HG03565 (cell line): Measurements from ENCODE around the gene MGLL.

Source experiments
- ATAC-seq: cut with Tn5 transposase; IDR thresholded peaks from one replicate; pipeline ENCODE4 v1.9.1; 2021; ENCODE audit warnings: mild to moderate bottlenecking, moderate library complexity; ENCODE audit not compliant: unreplicated experiment

The MGLL gene

DNA sequence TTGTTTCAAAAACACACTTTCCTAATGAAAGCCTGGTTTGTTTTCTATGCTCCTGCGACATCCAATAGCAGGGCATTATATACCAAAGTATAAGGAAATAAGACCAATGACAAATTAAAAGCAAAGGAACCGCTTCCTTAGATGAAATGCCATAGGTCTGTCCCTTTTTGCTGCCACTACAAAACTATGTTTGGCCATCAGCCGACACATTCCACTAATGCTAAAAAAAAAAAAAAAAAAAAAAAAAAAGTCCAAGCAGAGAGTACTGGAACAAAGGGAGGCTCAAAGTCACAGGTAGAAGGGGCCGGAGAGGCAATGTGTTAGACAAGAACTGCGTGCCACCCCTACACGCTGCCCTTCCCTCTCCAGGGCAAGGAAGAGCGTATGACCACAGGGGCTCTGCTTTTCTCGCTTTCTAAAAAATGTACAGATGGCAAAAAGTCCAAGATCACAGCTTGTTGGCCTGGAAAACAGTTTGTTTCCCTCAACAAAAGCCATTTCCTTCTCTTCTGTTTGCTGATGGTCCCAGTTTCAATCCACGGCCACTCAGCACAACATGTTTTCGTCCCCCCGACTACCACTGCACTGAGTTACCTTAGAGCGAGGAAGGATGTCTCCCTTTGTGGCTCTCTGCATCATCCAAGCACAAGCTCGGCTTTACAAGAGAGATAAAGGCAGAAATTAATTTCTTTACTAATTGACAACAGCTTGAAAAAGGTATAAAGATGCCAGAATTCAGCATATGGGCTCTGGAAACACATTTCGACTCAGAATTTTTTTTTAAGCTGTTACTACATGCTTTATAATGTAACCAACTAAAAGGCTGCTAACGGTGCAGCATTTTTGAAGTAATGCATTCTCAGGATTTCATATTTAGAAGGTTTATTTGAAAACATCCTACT, 78.7 kb downstream of the MGLL start:
- no peak for ATAC-seq

DNA sequence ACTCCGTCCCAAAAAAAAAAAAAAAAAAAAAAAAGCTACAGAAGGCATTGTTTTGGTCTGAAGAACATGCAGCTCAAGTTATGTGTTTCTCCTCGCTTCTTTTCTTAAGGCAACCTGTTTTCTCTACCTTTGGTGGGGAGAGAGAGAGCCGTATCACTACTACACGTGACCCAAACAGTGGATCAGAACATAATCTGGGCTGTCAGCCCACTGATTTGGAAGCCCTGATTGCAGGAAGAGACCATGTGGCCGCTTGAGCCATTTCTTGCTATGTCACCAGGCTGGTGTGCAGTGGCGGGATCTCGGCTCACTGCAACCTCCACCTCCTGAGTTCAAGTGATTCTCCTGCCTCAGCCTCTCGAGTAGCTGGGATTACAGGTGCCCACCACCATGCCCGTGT, 79.7 kb downstream of the MGLL start:
- ATAC-seq: no peak

GRCh38 chr3:127741690-127742089, 80.6 kb downstream of the MGLL start:
- ATAC-seq: no peak

DNA sequence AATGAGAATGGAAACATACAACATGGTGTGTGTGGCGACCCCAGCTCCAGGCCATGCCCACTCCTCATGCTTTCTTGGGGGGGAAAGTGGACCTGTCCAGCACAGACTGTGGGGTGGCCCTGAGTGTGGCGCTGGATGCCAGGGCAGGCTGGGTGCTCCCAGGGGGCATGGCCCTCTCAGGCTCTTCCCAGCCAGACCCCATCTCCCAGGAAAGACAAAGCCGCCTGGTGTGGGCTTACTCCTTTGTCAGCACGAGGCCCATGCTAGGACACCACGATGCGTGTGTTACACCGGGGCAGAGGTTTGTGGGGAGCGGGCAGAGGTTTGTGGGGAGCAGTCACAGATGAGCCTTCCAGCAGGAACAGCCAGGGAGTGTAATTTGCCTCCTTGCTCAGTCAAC, 81.1 kb downstream of the MGLL start:
- ATAC-seq: no peak

- no peak for ATAC-seq
These were observed 82.0 kb downstream of the MGLL start for GRCh38 chr3:127740136-127740915.

- no peak for ATAC-seq
These were observed 82.8 kb downstream of the MGLL start for GRCh38 chr3:127739347-127740135.

- ATAC-seq: no peak
These were observed 84.0 kb downstream of the MGLL start for GRCh38 chr3:127738192-127738840.

DNA sequence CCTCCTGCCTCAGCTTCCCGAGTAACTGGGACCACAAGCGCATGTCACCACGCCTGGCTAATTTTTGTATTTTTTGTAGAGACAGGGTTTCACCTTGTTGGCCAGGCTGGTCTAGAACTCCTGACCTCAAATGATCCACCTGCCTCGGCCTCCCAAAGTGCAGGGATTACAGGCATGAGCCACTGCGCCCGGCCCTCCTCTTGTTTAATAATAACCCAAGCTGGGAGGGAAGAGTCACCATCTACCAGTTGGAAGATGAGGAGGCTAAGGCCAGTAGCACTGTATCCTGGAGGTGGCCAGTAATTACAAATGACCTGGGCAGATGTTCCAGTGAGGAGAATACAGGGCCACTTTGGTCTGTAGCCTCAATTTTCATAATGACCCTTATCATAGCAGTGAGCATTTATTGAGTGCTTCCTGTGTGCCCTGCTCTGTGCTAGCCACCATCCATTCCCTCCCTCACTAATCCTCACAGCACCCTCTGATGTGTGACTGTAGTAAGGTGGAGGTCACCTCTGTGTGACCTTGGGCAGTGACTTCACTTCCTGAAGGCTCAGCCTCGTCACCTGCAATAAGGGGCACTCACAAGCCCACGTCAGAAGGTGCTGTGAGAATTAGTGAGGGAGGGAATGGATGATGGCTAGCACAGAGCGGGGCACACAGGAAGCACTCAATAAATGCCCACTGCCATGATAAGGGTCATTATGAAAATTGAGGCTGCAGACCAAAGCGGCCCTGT, 85.3 kb downstream of the MGLL start:
- ATAC-seq: no peak

DNA sequence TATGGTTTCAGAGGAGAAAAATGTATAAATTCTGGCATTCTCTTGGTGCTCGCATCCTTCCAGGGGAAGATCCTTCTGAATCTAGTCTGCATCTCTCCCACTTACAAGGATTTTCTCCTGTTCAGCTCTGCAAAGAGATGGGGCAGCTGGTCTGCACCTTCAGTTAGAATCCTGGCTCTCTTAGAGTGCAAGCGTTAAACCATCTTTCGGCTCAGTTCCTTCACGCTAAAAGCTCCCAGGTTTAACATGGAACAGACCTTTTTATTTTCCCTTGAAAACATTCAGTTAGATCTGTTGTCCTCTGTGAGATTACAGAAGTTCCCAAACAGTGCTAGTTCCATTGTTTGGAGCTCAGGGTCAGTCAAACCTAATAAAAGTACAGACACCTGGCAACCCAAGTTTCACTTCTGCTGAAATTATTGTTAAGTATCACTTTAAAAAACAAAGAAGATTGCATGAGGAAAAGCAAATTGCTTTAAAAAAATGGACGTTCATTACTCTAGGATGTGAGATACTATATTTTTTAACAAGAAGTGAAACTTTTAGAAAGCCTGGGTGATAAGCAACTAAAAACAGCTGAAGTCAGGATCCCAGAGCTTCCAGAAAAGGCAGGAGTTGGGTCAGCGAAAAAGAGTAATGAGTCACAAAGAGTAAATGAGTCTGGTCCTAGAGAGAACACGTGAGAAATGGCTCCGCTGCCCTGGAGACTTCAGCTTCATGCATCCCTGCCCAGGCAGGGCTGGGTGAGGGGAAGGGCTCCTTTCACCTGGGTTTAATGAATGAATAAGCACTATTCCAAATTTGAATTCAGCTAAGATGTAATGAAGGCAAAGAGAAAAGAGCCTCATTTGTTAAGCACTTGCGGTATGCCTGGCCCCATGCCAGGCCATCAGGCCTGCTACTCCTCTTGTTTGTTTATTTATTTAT, 86.3 kb downstream of the MGLL start:
- peak; percentile 67 for ATAC-seq

DNA sequence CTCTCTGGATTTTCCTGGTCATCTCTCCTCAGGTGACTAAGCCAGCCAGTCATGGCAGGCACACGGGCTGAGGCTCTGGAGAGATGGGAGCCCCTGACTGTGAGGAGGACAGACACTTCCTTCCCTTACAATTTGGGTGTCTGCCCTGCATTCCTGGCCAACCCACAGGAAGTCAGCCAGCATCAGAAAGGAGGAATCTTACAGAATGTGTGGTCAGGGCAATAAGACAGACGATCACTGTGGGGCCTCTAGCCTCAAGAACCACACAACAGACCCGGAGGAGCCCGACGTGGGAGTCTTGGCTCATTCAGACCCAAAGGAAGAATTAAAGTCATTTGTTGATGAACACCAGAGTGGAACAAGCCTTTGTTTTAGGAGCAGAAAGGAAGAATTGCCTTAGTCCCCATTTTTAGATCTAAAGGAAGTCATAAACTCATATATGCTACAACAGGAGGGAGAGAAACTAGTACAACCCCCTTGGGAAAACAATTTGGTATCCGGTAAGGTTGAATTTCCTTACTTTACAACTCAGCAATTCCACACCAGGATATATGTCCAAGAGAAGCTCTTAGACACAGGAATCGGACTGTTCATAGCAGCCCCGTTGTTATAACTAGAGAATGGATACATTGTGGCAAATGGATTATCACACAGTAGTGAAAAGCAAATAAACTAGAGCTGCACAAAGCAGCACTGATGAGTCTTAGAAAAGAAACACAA, 87.4 kb downstream of the MGLL start:
- no peak for ATAC-seq

- ATAC-seq: no peak
These were observed 88.1 kb downstream of the MGLL start for GRCh38 chr3:127734181-127734720.

DNA sequence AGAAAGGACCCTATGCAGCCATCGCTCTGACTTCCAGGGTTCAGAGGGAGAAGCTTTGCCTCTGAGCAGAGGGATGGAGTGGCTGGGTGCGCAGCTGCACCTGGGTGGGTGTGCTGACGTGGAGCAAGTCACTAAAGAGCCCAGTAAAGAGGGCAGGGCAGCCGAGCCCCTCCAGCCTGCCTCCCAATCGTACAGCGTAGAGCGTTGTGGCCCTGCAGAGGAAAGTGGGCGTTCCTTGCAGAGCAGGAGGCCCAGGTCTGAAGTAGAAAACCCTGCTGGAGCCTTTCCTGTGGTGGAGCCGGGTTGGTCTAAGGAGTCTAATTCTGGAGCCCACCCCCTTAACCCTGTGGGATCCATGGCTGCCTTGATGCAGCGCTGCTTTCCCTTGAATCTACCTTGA, 88.5 kb downstream of the MGLL start:
- ATAC-seq: no peak

DNA sequence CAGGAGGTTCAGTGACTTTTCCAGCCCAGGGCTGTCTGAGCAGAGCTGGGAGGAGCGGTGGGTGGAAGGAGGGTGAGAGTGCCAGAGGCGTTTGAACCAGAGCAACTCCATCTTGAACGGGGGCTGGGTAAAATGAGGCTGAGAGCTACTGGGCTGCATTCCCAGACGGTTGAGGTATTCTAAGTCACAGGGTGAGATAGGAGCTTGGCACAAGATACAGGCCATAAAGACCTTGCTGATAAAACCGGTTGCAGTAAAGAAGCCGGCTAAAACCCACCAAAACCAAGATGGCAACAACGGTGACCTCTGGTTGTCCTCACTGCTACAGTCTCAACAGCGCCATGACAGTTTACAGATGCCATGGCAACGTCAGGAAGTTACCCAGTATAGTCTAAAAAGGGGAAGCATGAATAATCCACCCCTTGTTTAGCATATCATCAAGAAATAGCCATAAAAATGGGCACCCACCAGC, 89.4 kb downstream of the MGLL start:
- ATAC-seq: no peak

DNA sequence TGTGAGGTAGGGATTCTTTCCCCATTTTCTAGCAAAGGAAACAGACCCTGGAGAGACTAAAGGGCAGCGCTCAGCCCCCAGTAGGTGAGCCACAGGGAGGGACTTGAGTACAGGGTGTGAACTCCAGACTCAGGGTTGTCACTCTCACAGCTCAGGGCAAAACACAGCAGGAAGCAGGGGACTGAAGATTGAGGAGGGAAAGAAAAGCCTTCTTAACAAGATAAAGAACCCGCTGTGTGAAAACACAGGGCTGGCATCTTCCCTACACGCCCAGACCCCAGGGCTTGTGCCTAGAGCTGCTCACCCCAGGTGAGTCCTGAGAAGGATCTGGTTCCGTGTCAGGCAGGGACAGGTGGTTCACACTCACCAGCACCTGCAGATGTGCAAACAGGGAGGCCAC, 90.0 kb downstream of the MGLL start:
- no peak for ATAC-seq

- no peak for ATAC-seq
These were observed 90.6 kb downstream of the MGLL start for GRCh38 chr3:127731546-127732289.

- no peak for ATAC-seq
These were observed 91.5 kb downstream of the MGLL start for GRCh38 chr3:127730666-127731295.

DNA sequence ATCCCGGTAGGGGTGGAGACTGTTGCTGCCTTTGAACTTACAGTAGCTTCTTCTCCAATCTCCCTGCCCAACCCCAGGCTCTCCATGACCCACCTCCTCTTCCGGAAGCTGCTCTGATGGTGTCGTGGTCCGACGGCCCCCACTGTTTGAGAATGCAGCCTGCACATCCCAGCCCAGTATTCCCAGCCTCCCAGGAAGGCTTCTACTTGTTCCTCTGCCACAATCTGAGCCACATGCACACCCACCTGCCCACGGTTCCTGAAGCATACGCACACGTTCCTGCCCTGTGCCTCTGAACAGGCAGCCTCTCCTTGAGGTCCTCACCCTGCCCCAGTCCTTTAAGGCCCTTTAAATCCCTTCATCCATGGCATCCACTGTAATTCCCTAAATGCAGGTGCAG, 92.1 kb downstream of the MGLL start:
- ATAC-seq: no peak
